DND-41 (cell line): Measurements from ENCODE around the gene PRIMA1.

Experiments used
- ATAC-seq: fragments of 200-7000 bp; cut with Tn5 transposase; 3 replicates; pipeline ENCODE4 v1.9.1; 2021; ENCODE audit warnings: low read depth; ENCODE audit not compliant: insufficient read depth
- DNase-seq: peaks from one replicate; pipeline ENCODE4 v3.0.0-alpha.2; 2020
- H2AFZ ChIP-seq: 2 replicates; pipeline ENCODE4 v1.6.0; 2012; ENCODE audit warnings: low read depth, low read length
- H3K27ac ChIP-seq: 2 replicates; pipeline ENCODE4 v1.5.1; 2012; ENCODE audit warnings: low read length, inconsistent platforms
- H3K27me3 ChIP-seq: fragments of 200-600 bp; sonication (generic); 2 replicates; pipeline ENCODE4 v1.6.0; 2012; ENCODE audit warnings: low read length, mild to moderate bottlenecking, inconsistent platforms; ENCODE audit not compliant: insufficient read depth, poor library complexity
- H3K36me3 ChIP-seq: 2 replicates; pipeline ENCODE4 v1.5.1; 2012; ENCODE audit warnings: low read length, inconsistent platforms; ENCODE audit not compliant: insufficient read depth
- H3K4me1 ChIP-seq: 2 replicates; pipeline ENCODE4 v1.5.1; 2012; ENCODE audit warnings: mild to moderate bottlenecking, low read length; ENCODE audit not compliant: insufficient read depth
- H3K4me2 ChIP-seq: 2 replicates; pipeline ENCODE4 v1.6.0; 2012; ENCODE audit warnings: mild to moderate bottlenecking, moderate library complexity, low read length, inconsistent platforms; ENCODE audit not compliant: insufficient read depth
- H3K4me3 ChIP-seq, 2 experiments: fragments of 200-600 bp in 1 of 2; shearing (Covaris generic) in 1 of 2; 2 replicates each; pipeline ENCODE4 v1.5.1; 2012 to 2016; ENCODE audit warnings: inconsistent platforms in 2 of 2, low read length in 2 of 2, mild to moderate bottlenecking in 2 of 2, low read depth in 1 of 2, moderate library complexity in 1 of 2
- H3K79me2 ChIP-seq: 2 replicates; pipeline ENCODE4 v1.6.0; 2012; ENCODE audit warnings: low read length, inconsistent platforms; ENCODE audit not compliant: insufficient read depth
- H3K9ac ChIP-seq: 2 replicates; pipeline ENCODE4 v1.6.0; 2012; ENCODE audit warnings: low read depth, mild to moderate bottlenecking, inconsistent platforms, low read length, moderate library complexity
- H3K9me3 ChIP-seq: 2 replicates; pipeline ENCODE4 v1.5.1; 2012; ENCODE audit warnings: low read length, moderate library complexity, mild to moderate bottlenecking, inconsistent platforms; ENCODE audit not compliant: insufficient read depth, severe bottlenecking
- H4K20me1 ChIP-seq: 2 replicates; pipeline ENCODE4 v1.6.0; 2012; ENCODE audit warnings: low read length; ENCODE audit not compliant: insufficient read depth
- EZH2 ChIP-seq: IDR thresholded peaks from 3 replicates; pipeline ENCODE4 v1.6.1; 2012; ENCODE audit warnings: borderline replicate concordance, low read depth, mild to moderate bottlenecking, moderate library complexity, low read length, inconsistent platforms; ENCODE audit not compliant: severe bottlenecking
- TF ChIP-seq, protein P1 (sequence below): IDR thresholded peaks from 2 replicates; pipeline ENCODE4 v1.5.1; 2012; ENCODE audit warnings: borderline replicate concordance, low read length, moderate library complexity, mild to moderate bottlenecking; ENCODE audit not compliant: poor library complexity, severe bottlenecking; ENCODE audit errors: extremely low read depth

The PRIMA1 gene

DNA sequence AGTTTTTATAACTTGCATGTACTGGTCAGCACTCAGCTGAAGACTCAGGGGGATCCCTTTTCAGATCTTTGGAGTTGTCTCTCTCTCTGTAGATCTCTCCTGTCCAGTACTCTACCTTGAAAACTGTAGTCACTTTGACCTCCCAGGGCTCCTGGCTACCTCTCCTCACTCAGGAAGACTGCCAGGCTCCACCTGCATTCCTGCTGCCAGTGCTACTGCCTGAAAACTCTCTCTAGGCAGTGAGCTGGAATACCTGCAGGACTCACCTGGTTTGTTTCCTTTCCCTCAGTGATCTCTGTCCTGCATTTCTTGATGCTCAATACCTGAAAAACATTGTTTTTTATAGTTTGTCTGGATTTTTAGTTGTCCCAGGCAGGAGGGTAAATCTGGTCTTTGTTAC, 87.4 kb downstream of the PRIMA1 start:
- no peaks in the 10 kb centered on the region for H4K20me1 ChIP-seq
- no peaks in the 10 kb centered on the region for H3K36me3 ChIP-seq
- TF ChIP-seq, protein P1, sequence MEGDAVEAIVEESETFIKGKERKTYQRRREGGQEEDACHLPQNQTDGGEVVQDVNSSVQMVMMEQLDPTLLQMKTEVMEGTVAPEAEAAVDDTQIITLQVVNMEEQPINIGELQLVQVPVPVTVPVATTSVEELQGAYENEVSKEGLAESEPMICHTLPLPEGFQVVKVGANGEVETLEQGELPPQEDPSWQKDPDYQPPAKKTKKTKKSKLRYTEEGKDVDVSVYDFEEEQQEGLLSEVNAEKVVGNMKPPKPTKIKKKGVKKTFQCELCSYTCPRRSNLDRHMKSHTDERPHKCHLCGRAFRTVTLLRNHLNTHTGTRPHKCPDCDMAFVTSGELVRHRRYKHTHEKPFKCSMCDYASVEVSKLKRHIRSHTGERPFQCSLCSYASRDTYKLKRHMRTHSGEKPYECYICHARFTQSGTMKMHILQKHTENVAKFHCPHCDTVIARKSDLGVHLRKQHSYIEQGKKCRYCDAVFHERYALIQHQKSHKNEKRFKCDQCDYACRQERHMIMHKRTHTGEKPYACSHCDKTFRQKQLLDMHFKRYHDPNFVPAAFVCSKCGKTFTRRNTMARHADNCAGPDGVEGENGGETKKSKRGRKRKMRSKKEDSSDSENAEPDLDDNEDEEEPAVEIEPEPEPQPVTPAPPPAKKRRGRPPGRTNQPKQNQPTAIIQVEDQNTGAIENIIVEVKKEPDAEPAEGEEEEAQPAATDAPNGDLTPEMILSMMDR = no peak
- no peak for TF ChIP-seq EZH2
- DNase-seq (no peak), ATAC-seq (no peak)
- H3K9ac ChIP-seq = no peak overlapping the region
- no peak overlapping the region for H2AFZ ChIP-seq
- no peaks in the 10 kb centered on the region for H3K4me1 ChIP-seq
- no peak overlapping the region for H3K4me3 ChIP-seq
- H3K27me3 ChIP-seq = no peaks in the 10 kb centered on the region
- H3K27ac ChIP-seq = no peak overlapping the region
- H3K9me3 ChIP-seq = no peaks in the 10 kb centered on the region
- H3K79me2 ChIP-seq = no peaks in the 10 kb centered on the region
- H3K4me2 ChIP-seq = no peak overlapping the region

DNA sequence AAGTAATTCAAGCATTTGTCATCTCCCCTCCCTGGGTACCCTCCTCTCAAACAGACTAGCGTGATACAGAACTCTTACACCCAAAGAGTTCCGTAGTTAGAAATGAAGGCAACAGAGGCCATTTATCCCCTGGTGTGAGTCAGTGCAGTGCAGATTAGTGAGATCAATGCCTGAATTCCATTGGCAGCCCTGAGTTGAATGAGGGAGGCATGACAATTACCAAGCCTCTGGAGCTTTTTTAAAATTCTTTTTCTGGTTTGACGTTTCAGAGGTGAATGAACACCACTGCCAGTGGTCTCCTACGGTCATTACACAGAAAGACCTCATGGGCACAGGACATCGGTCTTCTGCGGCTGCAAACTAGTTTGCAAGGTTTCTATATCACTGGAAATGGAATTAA, 94.4 kb downstream of the PRIMA1 start:
- TF ChIP-seq, protein P1 = no peak
- no peak for TF ChIP-seq EZH2
- Histone ChIP-seq H3K9me3 (no peaks in the 10 kb centered on the region), H3K27me3 (no peaks in the 10 kb centered on the region), H3K27ac (no peak overlapping the region), H2AFZ (no peak overlapping the region), H4K20me1 (no peaks in the 10 kb centered on the region), H3K79me2 (no peaks in the 10 kb centered on the region), H3K4me2 (no peak overlapping the region), H3K36me3 (no peaks in the 10 kb centered on the region), H3K9ac (no peak overlapping the region), H3K4me1 (no peaks in the 10 kb centered on the region), H3K4me3 (no peak overlapping the region)
- DNase-seq (no peak), ATAC-seq (no peak)

- H3K9ac ChIP-seq = no peak overlapping the region
- no peak overlapping the region for H3K4me2 ChIP-seq
- H3K27me3 ChIP-seq = peaks cover 13% of the 10 kb centered on the region
- no peaks in the 10 kb centered on the region for H3K36me3 ChIP-seq
- DNase-seq (no peak), ATAC-seq (no peak)
- H3K27ac ChIP-seq = no peak overlapping the region
- no peaks in the 10 kb centered on the region for H3K79me2 ChIP-seq
- TF ChIP-seq, protein P1 = peak; percentile 7
- TF ChIP-seq EZH2 = no peak
- H3K9me3 ChIP-seq = no peaks in the 10 kb centered on the region
- H3K4me3 ChIP-seq = no peak overlapping the region
- no peaks in the 10 kb centered on the region for H3K4me1 ChIP-seq
- no peaks in the 10 kb centered on the region for H4K20me1 ChIP-seq
- no peak overlapping the region for H2AFZ ChIP-seq
These were observed 97.1 kb downstream of the PRIMA1 start for GRCh38 chr14:93691042-93691780.
